OCI-LY3 (cell line): ENCODE data around the gene RHOJ.

Source experiments
- H2AFZ ChIP-seq: fragments of 200-600, 300-600 bp; shearing (Covaris generic); 2 replicates; pipeline ENCODE4 v1.6.0; 2014; ENCODE audit warnings: antibody characterized with exemption, low read depth, low read length
- H3K27ac ChIP-seq: fragments of 200-600, 300-600 bp; sonication (generic); 2 replicates; pipeline ENCODE4 v1.5.1; 2014; ENCODE audit warnings: mild to moderate bottlenecking, low read length, moderate library complexity, mixed read lengths
- H3K27me3 ChIP-seq: fragments of 200-600, 300-600 bp; sonication (generic); 2 replicates; pipeline ENCODE4 v1.6.1; 2014; ENCODE audit warnings: low read depth, low read length, mixed read lengths
- H3K36me3 ChIP-seq: fragments of 200-600, 300-600 bp; sonication (generic); replicated peaks from 2 replicates; pipeline ENCODE3; 2014; ENCODE audit warnings: low read depth, low read length, mixed read lengths
- H3K4me1 ChIP-seq: fragments of 300-600, 200-600 bp; sonication (generic); 2 replicates; pipeline ENCODE4 v1.6.1; 2014; ENCODE audit warnings: low read length, mixed read lengths
- H3K4me2 ChIP-seq: fragments of 200-600, 300-600 bp; sonication (generic); 2 replicates; pipeline ENCODE4 v1.6.1; 2014; ENCODE audit warnings: low read length, mixed read lengths
- H3K4me3 ChIP-seq: fragments of 300-600, 200-600 bp; sonication (generic); 2 replicates; pipeline ENCODE4 v1.5.1; 2014; ENCODE audit warnings: antibody characterized with exemption, mild to moderate bottlenecking, low read length, moderate library complexity
- H3K79me2 ChIP-seq: fragments of 300-600, 200-600 bp; shearing (Covaris generic); 2 replicates; pipeline ENCODE4 v1.6.1; 2014; ENCODE audit warnings: mild to moderate bottlenecking, low read length, mixed read lengths
- H3K9ac ChIP-seq: fragments of 300-600, 200-600 bp; shearing (Covaris generic); 2 replicates; pipeline ENCODE4 v1.6.0; 2014; ENCODE audit warnings: mild to moderate bottlenecking, low read length, moderate library complexity
- H3K9me3 ChIP-seq: fragments of 200-600, 300-600 bp; shearing (Covaris generic); 2 replicates; pipeline ENCODE4 v1.6.1; 2014; ENCODE audit warnings: low read length, mixed read lengths; ENCODE audit not compliant: insufficient read depth
- H4K20me1 ChIP-seq: fragments of 200-600, 300-600 bp; sonication (generic); 2 replicates; pipeline ENCODE4 v1.6.1; 2016; ENCODE audit warnings: low read length, mixed read lengths; ENCODE audit not compliant: insufficient read depth
- CTCF ChIP-seq: fragments of 200-600, 300-600 bp; sonication (generic); IDR thresholded peaks from 2 replicates; pipeline ENCODE4 v1.5.1; 2014; ENCODE audit warnings: antibody characterized with exemption, low read length, low read depth
- EZH2phosphoT487 ChIP-seq: fragments of 200-600 bp; shearing (Covaris generic); IDR thresholded peaks from 2 replicates; pipeline ENCODE4 v1.6.1; 2018; ENCODE audit warnings: antibody characterized with exemption, mixed run types, low read depth

Gene RHOJ

GRCh38 chr14:63175531-63175930 is 28.7 kb upstream of the RHOJ start:
- H3K4me2 ChIP-seq, result no peak overlapping the region
- no peaks in the 10 kb centered on the region for H3K9me3 ChIP-seq
- peaks cover 4% of the 10 kb centered on the region; the same call in 1 of the 2 replicates for H3K4me1 ChIP-seq
- TF ChIP-seq EZH2phosphoT487 (no peak), CTCF (no peak)
- H2AFZ ChIP-seq, result no peak overlapping the region
- no peaks in the 10 kb centered on the region for H3K79me2 ChIP-seq
- no peak overlapping the region for H3K4me3 ChIP-seq
- no peak overlapping the region for H3K9ac ChIP-seq
- H3K36me3 ChIP-seq, result no peaks in the 10 kb centered on the region
- H3K27me3 ChIP-seq, result peaks cover 17% of the 10 kb centered on the region
- no peaks in the 10 kb centered on the region for H4K20me1 ChIP-seq
- no peak overlapping the region for H3K27ac ChIP-seq

- Histone ChIP-seq H3K4me1 (peaks cover 4% of the 10 kb centered on the region; the same call in 1 of the 2 replicates), H3K9me3 (no peaks in the 10 kb centered on the region), H4K20me1 (no peaks in the 10 kb centered on the region), H3K9ac (no peak overlapping the region), H3K79me2 (no peaks in the 10 kb centered on the region), H3K27ac (no peak overlapping the region), H3K4me3 (no peak overlapping the region), H3K4me2 (no peak overlapping the region), H3K27me3 (peaks cover 17% of the 10 kb centered on the region), H2AFZ (no peak overlapping the region), H3K36me3 (no peaks in the 10 kb centered on the region)
- TF ChIP-seq EZH2phosphoT487 (no peak), CTCF (no peak)
Measured at GRCh38 chr14:63178912-63179311, 25.3 kb upstream of the RHOJ start.

- Histone ChIP-seq H3K9me3 (no peaks in the 10 kb centered on the region), H3K4me2 (no peak overlapping the region), H3K27ac (no peak overlapping the region), H3K4me1 (peaks cover 4% of the 10 kb centered on the region; the same call in 1 of the 2 replicates), H3K4me3 (no peak overlapping the region), H3K36me3 (no peaks in the 10 kb centered on the region), H3K79me2 (no peaks in the 10 kb centered on the region), H2AFZ (no peak overlapping the region), H4K20me1 (no peaks in the 10 kb centered on the region), H3K9ac (no peak overlapping the region), H3K27me3 (peaks cover 17% of the 10 kb centered on the region)
- TF ChIP-seq CTCF, result no peak
- TF ChIP-seq EZH2phosphoT487, result no peak
Measured at GRCh38 chr14:63179383-63179782, 24.9 kb upstream of the RHOJ start.

GRCh38 chr14:63180011-63180410 is 24.2 kb upstream of the RHOJ start:
- Histone ChIP-seq H3K36me3 (no peaks in the 10 kb centered on the region), H3K9ac (no peak overlapping the region), H4K20me1 (no peaks in the 10 kb centered on the region), H3K79me2 (no peaks in the 10 kb centered on the region), H3K27me3 (peaks cover 14% of the 10 kb centered on the region), H3K4me3 (no peak overlapping the region), H3K4me2 (no peak overlapping the region), H3K9me3 (no peaks in the 10 kb centered on the region), H3K27ac (no peak overlapping the region), H3K4me1 (peaks cover 4% of the 10 kb centered on the region; the same call in 1 of the 2 replicates), H2AFZ (no peak overlapping the region)
- TF ChIP-seq CTCF (no peak), EZH2phosphoT487 (no peak)
